Heart right ventricle (tissue), 16 donors: ENCODE results near the gene GP9. TPM values are rescaled to one million over a fixed set of nuclear protein-coding genes. Genes with fewer than 3 reads are reported as not detected.
A peak's percentile ranks its signal among the peaks of the same experiment; 100 is the strongest.

Experiments
- ATAC-seq, 8 donors: fragments of 200-7000 bp; cut with Tn5 transposase; one replicate each; pipeline ENCODE4 v1.9.1; 2020; ENCODE audit warnings: mild to moderate bottlenecking in 8 of 8, moderate library complexity in 8 of 8, moderate number of reproducible peaks in 1 of 8
- DNase-seq, 2 donors: peaks; one replicate each; pipeline ENCODE4 v3.0.0-alpha.2; 2020
- H3K27ac ChIP-seq, 10 donors: fragments of 200-600 bp; sonication (generic) in 2 of 10; one replicate each; pipeline versions ENCODE4 v1.5.0 to v1.8.0; 2020 to 2022; ENCODE audit warnings: mild to moderate bottlenecking in 3 of 10
- H3K27me3 ChIP-seq, 7 donors: fragments of 200-600 bp; one replicate each; pipeline ENCODE4 v1.8.0; 2021 to 2022; ENCODE audit warnings: mild to moderate bottlenecking in 2 of 7
- H3K36me3 ChIP-seq, 9 donors: fragments of 200-600 bp; sonication (generic) in 1 of 9; one replicate each; pipeline versions ENCODE4 v1.5.0 to v1.8.0; 2020 to 2022; ENCODE audit warnings: mild to moderate bottlenecking in 2 of 9
- H3K4me1 ChIP-seq, 9 donors: fragments of 200-600 bp; sonication (generic) in 1 of 9; one replicate each; pipeline versions ENCODE4 v1.5.0 to v1.8.0; 2020 to 2022; ENCODE audit warnings: mild to moderate bottlenecking in 4 of 9
- H3K4me3 ChIP-seq, 10 donors: fragments of 200-600 bp; sonication (generic) in 2 of 10; one replicate each; pipeline versions ENCODE4 v1.5.0 to v1.8.0; 2020 to 2022; ENCODE audit warnings: mild to moderate bottlenecking in 7 of 10, moderate library complexity in 2 of 10
- H3K9me3 ChIP-seq, 11 donors: fragments of 200-600 bp in 10 of 11; sonication (generic) in 2 of 11; one replicate each; pipeline versions ENCODE4 v1.5.0 to v1.8.0; 2013 to 2022; ENCODE audit warnings: mild to moderate bottlenecking in 2 of 11, control low read depth in 1 of 11, moderate library complexity in 1 of 11
- WGBS, 2 donors: extraction: QIAGEN DNeasy Blood & Tissue Kit; methylation state at CpG; one replicate each; pipeline ENCODE4 v1.1.7; 2013; ENCODE audit warnings: inconsistent platforms in 1 of 2; 5-methylcytosine and 5-hydroxymethylcytosine counted together
- intact Hi-C, 10 donors: fragments of 100-400 bp; cut with DNase I; formaldehyde crosslinking; loops; one replicate each; pipeline versions ENCODE4 v1.11.1 to v1.14.2; 2022
- long read RNA-seq, 3 donors: library from polyadenylated mRNA; unstranded; transcript quantifications; one replicate each; pipeline ENCODE4 v2.0.0, GENCODE V29; 2020 to 2021
- polyA plus RNA-seq, 2 donors: library from polyadenylated mRNA; stranded (reverse); fragments of 200-250 nt; gene quantifications; one replicate each; pipeline ENCODE4 v1.2.3, GENCODE V29; 2013
- total RNA-seq, 10 donors: library from RNA; stranded (reverse); fragmentation: NEBNext Ultra II Directional in 3 of 10; extraction: Animal tissue kit (Norgen Biotek cat#: 25700) in 3 of 10; gene quantifications; one replicate each; pipeline versions ENCODE4 v1.2.1 to v1.2.4, GENCODE V29; 2021 to 2023
- TF ChIP-seq, protein P1 (sequence below), 9 donors: fragments of 200-600 bp; sonication (generic) in 2 of 9; IDR thresholded peaks; one replicate each; pipeline versions ENCODE4 v1.5.0 to v1.8.0; 2021 to 2022; ENCODE audit warnings: antibody characterized with exemption in 9 of 9, mild to moderate bottlenecking in 5 of 9, moderate library complexity in 1 of 9
- donor health status: Arrhythmogenic right ventricular cardiomyopathy.
- donor health status: ischemic (EF 13 %, LVEDD 7.1; RV severe dilation, severe dysfunction).
- donor health status: healthy with polysubstance abuse.
- donor health status: DM: no; HTN: yes; CAD: no.
- donor health status: DM: no; HTN: no; CAD: no.
- donor health status: ischemic (EF 25% LVEDD 6.9; RV normal size, moderate dysfunction).
- donor health status: ischemic (EF 25% LVEDD 5.7; RV mildly dilated, moderate dysfunction).
- donor health status: healthy.
- donor health status: DM: yes; HTN: yes; CAD: no.
- donor health status: Ischemic cardiomyopathy.
- donor health status: ischemic (EF 35%, LVEDD 5.7; RV mildly dilated, moderate dysfunction).
- donor health status: nonischemic (EF 11% LVEDD 7.7; RV severe dilation, severe dysfunction).
- donor health status: DM: yes; HTN: yes; CAD: no.
- donor health status: PGD.
- donor health status: ischemic (EF 29% LVEDD 5.4; RV normal size, mild dysfunction).
- donor health status: nonischemic (EF 23%, LVEDD 6.1; RV moderate dilation, normal function).

The GP9 gene
- not detected for total RNA-seq
- under 1 TPM in 1 of 2 donors, not detected in 1; 0.13 TPM for polyA plus RNA-seq
- long read RNA-seq, donor 1, result 0 reads
- long read RNA-seq, donor 2, result 0 reads
- long read RNA-seq, donor 3, result 0 reads

DNA sequence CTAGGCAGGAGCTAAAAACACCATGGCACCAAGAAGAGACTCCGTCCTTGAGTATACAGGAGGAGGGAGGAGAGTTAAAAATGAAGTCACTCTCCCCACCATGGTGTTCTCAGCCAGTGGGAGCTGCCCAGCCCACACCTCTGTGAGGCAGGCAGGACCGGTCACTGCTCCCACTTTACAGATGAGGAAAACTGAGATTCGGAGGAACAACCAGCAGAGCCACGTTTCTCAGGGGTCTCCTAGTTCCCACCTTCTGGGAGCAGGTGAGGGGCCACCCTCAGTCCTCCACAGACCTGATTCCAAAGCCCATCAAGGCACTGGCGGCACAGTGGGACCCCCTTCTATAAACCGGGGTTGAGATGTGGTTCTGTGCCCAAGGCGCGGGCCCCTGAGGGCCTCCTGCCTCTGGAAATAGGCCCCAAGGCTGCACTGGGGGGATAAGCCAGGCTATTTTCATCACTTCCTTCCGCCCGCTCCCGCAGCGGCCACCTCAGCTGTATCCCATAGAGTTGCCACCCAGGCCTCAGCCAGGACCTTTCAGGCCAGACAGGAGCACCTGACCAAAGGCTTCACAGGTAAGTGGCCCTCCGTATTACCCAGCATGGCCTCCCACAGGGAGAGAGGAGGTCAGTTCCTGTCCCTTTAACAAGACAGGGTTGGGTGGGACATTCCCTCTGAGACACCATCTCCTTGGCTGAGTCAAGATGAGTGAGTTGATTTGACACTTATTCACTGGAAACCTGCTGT, at the start of gene GP9:
GP9 (plus strand) TSS at position 504 of the 747 bp plus-strand sequence. CDS start 961 bp downstream, outside the sequence.
- peaks cover 0 to 26% (median 3%) of the 10 kb centered on the region in 9 donors for H3K4me1 ChIP-seq
- H3K27ac ChIP-seq, result peak within 1 kb of the TSS in 4 of 10 donors; percentile 19 to 37 (median 22)
- H3K27me3 ChIP-seq, result no peaks in the 10 kb centered on the region
- TF ChIP-seq, protein P1, sequence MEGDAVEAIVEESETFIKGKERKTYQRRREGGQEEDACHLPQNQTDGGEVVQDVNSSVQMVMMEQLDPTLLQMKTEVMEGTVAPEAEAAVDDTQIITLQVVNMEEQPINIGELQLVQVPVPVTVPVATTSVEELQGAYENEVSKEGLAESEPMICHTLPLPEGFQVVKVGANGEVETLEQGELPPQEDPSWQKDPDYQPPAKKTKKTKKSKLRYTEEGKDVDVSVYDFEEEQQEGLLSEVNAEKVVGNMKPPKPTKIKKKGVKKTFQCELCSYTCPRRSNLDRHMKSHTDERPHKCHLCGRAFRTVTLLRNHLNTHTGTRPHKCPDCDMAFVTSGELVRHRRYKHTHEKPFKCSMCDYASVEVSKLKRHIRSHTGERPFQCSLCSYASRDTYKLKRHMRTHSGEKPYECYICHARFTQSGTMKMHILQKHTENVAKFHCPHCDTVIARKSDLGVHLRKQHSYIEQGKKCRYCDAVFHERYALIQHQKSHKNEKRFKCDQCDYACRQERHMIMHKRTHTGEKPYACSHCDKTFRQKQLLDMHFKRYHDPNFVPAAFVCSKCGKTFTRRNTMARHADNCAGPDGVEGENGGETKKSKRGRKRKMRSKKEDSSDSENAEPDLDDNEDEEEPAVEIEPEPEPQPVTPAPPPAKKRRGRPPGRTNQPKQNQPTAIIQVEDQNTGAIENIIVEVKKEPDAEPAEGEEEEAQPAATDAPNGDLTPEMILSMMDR (IDR thresholded peaks at IDR 0.05), result no peak
- no peaks in the 10 kb centered on the region for H3K9me3 ChIP-seq
- 72 to 82% methylated on average over 13 of the region's 13 CpGs for WGBS, 2 donors
- no peaks in the 10 kb centered on the region for H3K36me3 ChIP-seq
- DNase-seq, result no peak
- H3K4me3 ChIP-seq, result no peak within 1 kb of the TSS
- ATAC-seq, result no peak
- intact Hi-C loops, result no loop called here

DNA sequence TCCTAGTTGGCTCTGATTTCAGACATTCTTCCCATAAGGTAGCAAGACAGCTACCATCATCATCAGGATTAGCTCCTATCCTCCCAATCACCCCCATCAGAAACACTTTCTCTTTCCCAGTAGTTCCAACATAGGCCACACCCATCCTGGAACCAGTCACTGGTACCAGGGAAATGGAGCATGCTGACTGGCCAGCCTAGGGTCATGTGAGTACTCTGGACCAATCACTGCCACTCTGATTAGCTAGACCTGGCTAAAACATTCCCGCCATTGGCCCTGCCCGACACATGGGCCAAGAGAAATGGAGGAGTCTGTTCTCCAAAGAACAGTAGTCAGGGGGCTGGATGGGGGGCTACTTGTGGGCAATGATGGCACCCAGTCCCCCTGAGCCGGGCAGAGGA, 47.1 kb upstream of the GP9 start:
- Histone ChIP-seq H3K4me1 (peaks cover 7 to 61% (median 45%) of the 10 kb centered on the region in 9 donors), H3K4me3 (no peak overlapping the region), H3K9me3 (no peaks in the 10 kb centered on the region), H3K27ac (peak overlapping the region in 9 of 10 donors; percentile 83 to 94 (median 88)), H3K36me3 (peaks cover 0 to 2% (median 0%) of the 10 kb centered on the region in 9 donors), H3K27me3 (no peaks in the 10 kb centered on the region)
- ATAC-seq, result no peak
- intact Hi-C loops, result no loop called here
- no peak for DNase-seq
- WGBS, 2 donors, result 94 to 96% methylated on average over 3 of the region's 3 CpGs
- TF ChIP-seq, protein P1 (IDR thresholded peaks at IDR 0.05), result no peak

DNA sequence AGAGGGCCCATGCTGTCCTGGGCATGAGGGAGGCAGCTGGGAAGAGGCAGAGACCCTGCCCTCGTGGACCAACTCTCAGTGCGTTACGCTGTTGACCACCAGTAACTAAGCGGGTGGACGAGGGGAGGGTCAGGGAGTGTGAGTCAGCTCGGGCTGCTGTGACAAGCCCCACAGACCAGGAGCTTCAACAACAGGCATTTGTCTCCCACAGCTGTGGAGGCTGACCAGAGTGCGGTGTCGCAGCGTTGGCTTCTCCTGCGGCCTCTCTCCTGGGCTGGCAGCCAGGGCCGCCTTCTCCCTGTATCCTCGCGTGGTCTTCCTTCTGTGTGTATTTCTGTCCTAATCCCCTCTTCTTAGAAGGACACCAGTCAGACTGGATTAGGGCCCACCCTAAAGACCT, 46.4 kb upstream of the GP9 start:
- peak in 6 of 8 donors; percentile 2 to 19 (median 6) for ATAC-seq
- no peaks in the 10 kb centered on the region for H3K36me3 ChIP-seq
- TF ChIP-seq, protein P1 (IDR thresholded peaks at IDR 0.05), result no peak
- H3K9me3 ChIP-seq, result no peaks in the 10 kb centered on the region
- H3K27me3 ChIP-seq, result no peaks in the 10 kb centered on the region
- no peak for DNase-seq
- WGBS, 2 donors, result 66 to 79% methylated on average over 13 of the region's 13 CpGs
- H3K4me1 ChIP-seq, result peaks cover 7 to 65% (median 48%) of the 10 kb centered on the region in 9 donors
- peak overlapping the region; percentile 29 to 94 (median 88) for H3K27ac ChIP-seq
- no peak overlapping the region for H3K4me3 ChIP-seq
- intact Hi-C loops, result no loop called here

DNA sequence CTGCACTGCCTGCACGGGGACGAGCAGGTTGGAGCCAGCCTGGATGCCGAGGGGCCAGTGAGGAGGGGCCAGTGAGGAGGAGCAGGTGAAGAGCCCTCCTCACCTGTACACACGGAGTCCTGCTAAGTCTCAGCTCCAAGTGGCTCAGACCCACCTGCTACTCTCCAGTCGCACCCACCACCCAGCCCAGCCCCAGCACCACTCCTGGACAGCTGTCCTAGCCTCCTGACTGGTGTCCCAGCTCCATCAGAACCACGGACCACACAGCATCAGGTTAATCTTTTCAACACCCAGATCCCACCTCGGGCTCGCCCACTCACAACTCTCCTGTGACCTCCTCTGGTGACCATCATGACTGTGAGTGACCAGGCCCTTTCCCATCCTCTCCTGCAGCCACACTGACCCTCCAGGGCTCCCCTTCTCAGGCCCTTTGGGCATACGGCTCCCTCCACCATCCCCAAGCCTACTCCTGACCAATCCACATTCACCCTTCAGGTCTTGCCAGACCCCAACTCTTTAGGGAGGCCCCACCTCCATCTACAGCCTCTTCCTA, 45.7 kb upstream of the GP9 start:
- no peaks in the 10 kb centered on the region for H3K27me3 ChIP-seq
- 86 to 90% methylated on average over 9 of the region's 9 CpGs for WGBS, 2 donors
- peaks cover 7 to 64% (median 48%) of the 10 kb centered on the region in 9 donors for H3K4me1 ChIP-seq
- no peak for ATAC-seq
- H3K36me3 ChIP-seq, result no peaks in the 10 kb centered on the region
- H3K9me3 ChIP-seq, result no peaks in the 10 kb centered on the region
- intact Hi-C loops, result no loop called here
- peak overlapping the region; percentile 80 to 94 (median 88) for H3K27ac ChIP-seq
- no peak overlapping the region for H3K4me3 ChIP-seq
- DNase-seq, result no peak
- TF ChIP-seq, protein P1 (IDR thresholded peaks at IDR 0.05), result no peak
